GM12878 (cell line): Measurements from ENCODE around the gene TASOR. TPM values are rescaled to one million over a fixed set of nuclear protein-coding genes. Genes with fewer than 3 reads are reported as not detected.

Experiments used
- ATAC-seq: fragments of 200-7000 bp; cut with Tn5 transposase; 3 replicates; pipeline ENCODE4 v1.9.1; 2020; ENCODE audit warnings: mild to moderate bottlenecking, moderate library complexity
- Bru-seq: library from RNA; stranded (reverse); fragments of 400-500 nt; gene quantifications from one replicate; lab custom pipeline; 2021; lab: Mats Ljungman, UMichigan
- BruChase-seq, 2 experiments: library from RNA; stranded (reverse); fragments of 400-500 nt; gene quantifications; one replicate each; lab custom pipeline; 2021; lab: Mats Ljungman, UMichigan
- BruUV-seq: library from RNA; stranded (reverse); fragments of 400-500 nt; replicated peaks from 2 replicates; lab custom pipeline; 2021; lab: Mats Ljungman, UMichigan
- CTCF ChIA-PET: fragments of 300-600 bp; sonication (Branson Sonifier 250); formaldehyde crosslinking; extraction: SDS; loops from one replicate; lab custom pipeline; 2021; ENCODE audit warnings: inconsistent platforms; lab: Yijun Ruan, JAX
- POLR2A ChIA-PET: fragments of 350-600 bp; formaldehyde crosslinking; extraction: SDS; loops from one replicate; lab custom pipeline; 2021; ENCODE audit warnings: inconsistent platforms; lab: Charles Lee
- RAD21 ChIA-PET: fragments of 300-600 bp; sonication (Branson Sonifier 250); formaldehyde crosslinking; loops from one replicate; lab custom pipeline; 2023; ENCODE audit warnings: antibody characterized with exemption; ENCODE audit not compliant: unreplicated experiment; lab: Charles Lee
- SMC1A ChIA-PET: fragments of 300-600 bp; sonication (Branson Sonifier 250); formaldehyde crosslinking; loops from one replicate; lab custom pipeline; 2023; ENCODE audit not compliant: unreplicated experiment, uncharacterized antibody; lab: Charles Lee
- DNase-seq: peaks from one replicate; pipeline ENCODE4 v3.0.0-alpha.2; 2011; ENCODE audit warnings: low read depth, low spot score
- FAIRE-seq: peaks from 3 replicates; lab custom pipeline; 2011; peaks lifted over from hg19 to GRCh38; lab: Jason Lieb, UNC
- H2AFZ ChIP-seq: 2 replicates; pipeline ENCODE4 v1.6.0; 2011; ENCODE audit warnings: low read depth, low read length, control low read depth; ENCODE audit not compliant: control insufficient read depth
- H3K27ac ChIP-seq: 2 replicates; pipeline ENCODE4 v1.5.1; 2011; ENCODE audit warnings: control low read depth; ENCODE audit not compliant: control insufficient read depth, insufficient read depth
- H3K27me3 ChIP-seq, 2 experiments: replicated peaks in 1 of 2; 2 replicates each; pipeline versions ENCODE4 v1.6.0 to v1.6.1; 2011; ENCODE audit warnings: low read length in 1 of 2; ENCODE audit not compliant: control insufficient read depth in 2 of 2, insufficient read depth in 2 of 2
- H3K36me3 ChIP-seq, 2 experiments: 2 replicates each; pipeline ENCODE4 v1.5.1; 2011; ENCODE audit warnings: low read length in 1 of 2; ENCODE audit not compliant: control insufficient read depth in 2 of 2, insufficient read depth in 2 of 2
- H3K4me1 ChIP-seq: 2 replicates; pipeline ENCODE4 v1.6.1; 2011; ENCODE audit warnings: mild to moderate bottlenecking, low read length, moderate library complexity, mixed read lengths; ENCODE audit not compliant: control insufficient read depth, insufficient read depth
- H3K4me2 ChIP-seq: 2 replicates; pipeline ENCODE4 v1.6.0; 2011; ENCODE audit warnings: control low read depth; ENCODE audit not compliant: control insufficient read depth, insufficient read depth
- H3K4me3 ChIP-seq: fragments of 200-600 bp; sonication (generic); 2 replicates; pipeline ENCODE4 v1.5.1; 2016
- H3K79me2 ChIP-seq: 2 replicates; pipeline ENCODE4 v1.6.0; 2011; ENCODE audit warnings: low read length; ENCODE audit not compliant: control insufficient read depth, insufficient read depth
- H3K9ac ChIP-seq: 2 replicates; pipeline ENCODE4 v1.8.0; 2011; ENCODE audit warnings: low read length, control low read depth, mixed read lengths; ENCODE audit not compliant: control insufficient read depth, insufficient read depth
- H3K9me3 ChIP-seq: replicated peaks from 3 replicates; pipeline ENCODE4 v1.5.1; 2011; ENCODE audit warnings: mild to moderate bottlenecking, low read length; ENCODE audit not compliant: control insufficient read depth, insufficient read depth
- H4K20me1 ChIP-seq: 2 replicates; pipeline ENCODE4 v1.6.0; 2011; ENCODE audit not compliant: control insufficient read depth, insufficient read depth
- CREB1 ChIP-seq: IDR thresholded peaks from 2 replicates; pipeline ENCODE4 v1.6.1; 2012; ENCODE audit warnings: low read depth, mild to moderate bottlenecking, inconsistent platforms
- GATAD2B ChIP-seq: fragments of 450-650 bp; conservative IDR thresholded peaks from 2 replicates; pipeline ENCODE4 v1.6.1; 2017; ENCODE audit warnings: low read depth, mild to moderate bottlenecking, moderate library complexity
- HDAC6 ChIP-seq: fragments of 200-600 bp; sonication (generic); IDR thresholded peaks from one replicate; pipeline ENCODE4 v1.8.0; 2017; ENCODE audit warnings: antibody characterized with exemption; ENCODE audit not compliant: unreplicated experiment
- SPI1 ChIP-seq: IDR thresholded peaks from 2 replicates; pipeline ENCODE4 v1.6.1; 2011; ENCODE audit warnings: low read depth, mild to moderate bottlenecking, low read length, moderate library complexity, borderline replicate concordance; ENCODE audit not compliant: insufficient read depth
- SREBF2 ChIP-seq: IDR thresholded peaks from 2 replicates; pipeline ENCODE4 v1.6.1; 2012; ENCODE audit warnings: mild to moderate bottlenecking, low read length
- SUPT20H ChIP-seq: IDR thresholded peaks from 2 replicates; pipeline ENCODE4 v1.6.1; 2011; ENCODE audit warnings: low read depth, mild to moderate bottlenecking, low read length, moderate library complexity, borderline replicate concordance; ENCODE audit not compliant: control insufficient read depth
- TCF12 ChIP-seq: IDR thresholded peaks from 2 replicates; pipeline ENCODE4 v1.6.1; 2011; ENCODE audit warnings: low read depth, mild to moderate bottlenecking, low read length
- ZSCAN29 ChIP-seq: fragments of 450-650 bp; IDR thresholded peaks from 2 replicates; pipeline ENCODE4 v1.6.1; 2017; ENCODE audit warnings: mild to moderate bottlenecking, moderate library complexity
- WGBS: methylation state at CpG from one replicate; pipeline ENCODE4 v1.1.6; 2016; ENCODE audit warnings: low lambda C conversion rate; ENCODE audit not compliant: insufficient replicate concordance, insufficient coverage; ENCODE audit errors: missing lambda C conversion rate; 5-methylcytosine and 5-hydroxymethylcytosine counted together
- in situ Hi-C: fragments of 300-500 bp; cut with MboI; formaldehyde crosslinking; loops from 9 replicates; pipeline ENCODE4 v1.14.3; 2018; ENCODE audit warnings: mixed read lengths
- intact Hi-C: fragments of 100-400 bp; cut with micrococcal nuclease; formaldehyde crosslinking; loops from one replicate; pipeline ENCODE4 v1.14.2; 2022; ENCODE audit not compliant: unreplicated experiment
- long read RNA-seq, 2 experiments: library from polyadenylated mRNA; unstranded; transcript quantifications; one replicate each; pipeline ENCODE4 v2.0.0, GENCODE V29; 2019 to 2020
- polyA minus RNA-seq, 3 experiments: library from RNA; depleted of rRNA, polyadenylated mRNA; stranded (reverse); fragments of >200 nt; gene quantifications; 2 replicates each; pipeline ENCODE4 v1.2.3, GENCODE V29; 2011
- polyA plus RNA-seq, 11 experiments: library from polyadenylated mRNA; depleted of rRNA in 4 of 11; unstranded in 6 of 11; stranded (reverse) in 5 of 11; fragments of >200 nt; fragmentation: Nextera tagmentation in 4 of 11; fragmentation: Illumina TruSeq in 1 of 11; extraction: Ambion mirVana in 4 of 11; extraction: Trizol in 1 of 11; gene quantifications; 1 replicate in 1 of 11; 2 replicates in 10 of 11; pipeline versions ENCODE4 v1.2.1 to v1.2.3, GENCODE V29; 2011 to 2016; ENCODE audit warnings: inconsistent platforms in 2 of 11, missing spikeins in 2 of 11, low read depth in 1 of 11
- total RNA-seq, 4 experiments: library from RNA; depleted of rRNA in 3 of 4; stranded (reverse); fragments of >200 nt in 3 of 4; fragmentation: Illumina TruSeq in 1 of 4; extraction: Trizol in 1 of 4; gene quantifications; 2 replicates each; pipeline versions ENCODE4 v1.2.1 to v1.2.3, GENCODE V29; 2013 to 2021
- TF ChIP-seq, protein P1 (sequence below): fragments of 450-650 bp; IDR thresholded peaks from 2 replicates; pipeline ENCODE4 v1.6.1; 2017; ENCODE audit warnings: antibody characterized with exemption, mild to moderate bottlenecking, moderate library complexity
- TF ChIP-seq, protein P2 (sequence below): IDR thresholded peaks from 2 replicates; pipeline ENCODE4 v1.6.1; 2012; ENCODE audit warnings: low read depth, low read length, improper control_type of control experiment

Gene TASOR, protein sequence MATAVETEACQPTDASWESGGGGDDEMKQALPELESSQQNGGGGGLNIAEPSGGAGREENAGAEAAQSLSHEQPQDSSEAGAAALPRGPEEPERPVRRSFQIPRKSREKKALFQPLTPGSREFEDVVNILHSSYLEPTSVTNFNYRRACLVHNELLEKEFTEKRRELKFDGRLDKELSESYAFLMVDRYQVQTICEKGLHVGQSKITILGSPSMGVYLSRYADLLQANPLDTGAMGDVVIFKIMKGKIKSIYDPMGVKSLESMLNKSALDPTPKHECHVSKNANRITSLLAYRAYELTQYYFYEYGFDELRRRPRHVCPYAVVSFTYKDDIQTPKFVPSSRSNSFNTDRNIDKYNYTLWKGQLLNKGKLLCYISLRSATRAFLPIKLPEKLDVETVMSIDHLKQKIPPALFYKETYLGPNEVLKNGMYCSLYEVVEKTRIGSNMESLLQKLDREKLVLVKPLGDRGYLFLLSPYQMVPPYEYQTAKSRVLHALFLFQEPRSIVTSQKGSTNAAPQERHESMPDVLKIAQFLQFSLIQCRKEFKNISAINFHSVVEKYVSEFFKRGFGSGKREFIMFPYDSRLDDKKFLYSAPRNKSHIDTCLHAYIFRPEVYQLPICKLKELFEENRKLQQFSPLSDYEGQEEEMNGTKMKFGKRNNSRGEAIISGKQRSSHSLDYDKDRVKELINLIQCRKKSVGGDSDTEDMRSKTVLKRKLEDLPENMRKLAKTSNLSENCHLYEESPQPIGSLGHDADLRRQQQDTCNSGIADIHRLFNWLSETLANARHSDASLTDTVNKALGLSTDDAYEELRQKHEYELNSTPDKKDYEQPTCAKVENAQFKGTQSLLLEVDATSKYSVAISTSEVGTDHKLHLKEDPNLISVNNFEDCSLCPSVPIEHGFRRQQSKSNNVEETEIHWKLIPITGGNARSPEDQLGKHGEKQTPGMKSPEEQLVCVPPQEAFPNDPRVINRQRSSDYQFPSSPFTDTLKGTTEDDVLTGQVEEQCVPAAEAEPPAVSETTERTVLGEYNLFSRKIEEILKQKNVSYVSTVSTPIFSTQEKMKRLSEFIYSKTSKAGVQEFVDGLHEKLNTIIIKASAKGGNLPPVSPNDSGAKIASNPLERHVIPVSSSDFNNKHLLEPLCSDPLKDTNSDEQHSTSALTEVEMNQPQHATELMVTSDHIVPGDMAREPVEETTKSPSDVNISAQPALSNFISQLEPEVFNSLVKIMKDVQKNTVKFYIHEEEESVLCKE (N-terminal part only)
- 120 and 130 TPM in 2 replicates for total RNA-seq (2013; cell fraction: nucleolus; rRNA removed)
- 59.2 and 66.6 TPM in 2 replicates for total RNA-seq (2014; rRNA removed)
- 95.1 and 106 TPM in 2 replicates for total RNA-seq (2014; rRNA removed; fragmentation: Illumina TruSeq; extraction: Trizol)
- total RNA-seq (2021), result 53.7 and 54.5 TPM in 2 replicates
- 38.7 TPM for polyA plus RNA-seq (2011; ENCODE audit: low read depth)
- polyA plus RNA-seq (2011; rRNA removed), result 70.3 and 123 TPM in 2 replicates
- polyA plus RNA-seq (2011; cell fraction: cytosol; rRNA removed), result 24.3 and 26.6 TPM in 2 replicates
- 37.5 and 38.6 TPM in 2 replicates for polyA plus RNA-seq (2011; cell fraction: nucleus; rRNA removed)
- polyA plus RNA-seq (2012), result 34.3 and 47.3 TPM in 2 replicates
- 78.2 and 109 TPM in 2 replicates for polyA plus RNA-seq (2014; fragmentation: Illumina TruSeq; extraction: Trizol)
- polyA plus RNA-seq (2014; fragmentation: Nextera tagmentation; extraction: Ambion mirVana), result 10 to 100 TPM; 29.6 to 30.5 TPM
- 36.0 and 51.5 TPM in 2 replicates for polyA plus RNA-seq (2014; rRNA removed)
- polyA plus RNA-seq (2016; fragmentation: Nextera tagmentation; extraction: Ambion mirVana), result 10 to 100 TPM; 32.9 to 33.0 TPM
- 67.7 and 78.0 TPM in 2 replicates for polyA minus RNA-seq (2011; rRNA and poly(A)+ RNA removed)
- polyA minus RNA-seq (2011; cell fraction: cytosol; rRNA and poly(A)+ RNA removed), result 32.5 and 35.0 TPM in 2 replicates
- 25.5 and 43.7 TPM in 2 replicates for polyA minus RNA-seq (2011; cell fraction: nucleus; rRNA and poly(A)+ RNA removed)
- percentile 85 among the genes with signal in this experiment for Bru-seq, nascent RNA
- percentile 88 among the genes with signal in this experiment for BruChase-seq, experiment 1, labeled RNA remaining after a 6-hour chase
- BruChase-seq, experiment 2, labeled RNA remaining after a 2-hour chase, result percentile 88 among the genes with signal in this experiment
- long read RNA-seq, experiment 1, partial matches to known transcripts, result 1 of 1 reads
- long read RNA-seq, experiment 1, other reads (novel, unspliced or antisense), result 0 of 1 reads
- long read RNA-seq, experiment 2, full-length matches to known transcripts, result 2 of 32 reads
- long read RNA-seq, experiment 2, partial matches to known transcripts, result 17 of 32 reads
- long read RNA-seq, experiment 2, other reads (novel, unspliced or antisense), result 13 of 32 reads

DNA sequence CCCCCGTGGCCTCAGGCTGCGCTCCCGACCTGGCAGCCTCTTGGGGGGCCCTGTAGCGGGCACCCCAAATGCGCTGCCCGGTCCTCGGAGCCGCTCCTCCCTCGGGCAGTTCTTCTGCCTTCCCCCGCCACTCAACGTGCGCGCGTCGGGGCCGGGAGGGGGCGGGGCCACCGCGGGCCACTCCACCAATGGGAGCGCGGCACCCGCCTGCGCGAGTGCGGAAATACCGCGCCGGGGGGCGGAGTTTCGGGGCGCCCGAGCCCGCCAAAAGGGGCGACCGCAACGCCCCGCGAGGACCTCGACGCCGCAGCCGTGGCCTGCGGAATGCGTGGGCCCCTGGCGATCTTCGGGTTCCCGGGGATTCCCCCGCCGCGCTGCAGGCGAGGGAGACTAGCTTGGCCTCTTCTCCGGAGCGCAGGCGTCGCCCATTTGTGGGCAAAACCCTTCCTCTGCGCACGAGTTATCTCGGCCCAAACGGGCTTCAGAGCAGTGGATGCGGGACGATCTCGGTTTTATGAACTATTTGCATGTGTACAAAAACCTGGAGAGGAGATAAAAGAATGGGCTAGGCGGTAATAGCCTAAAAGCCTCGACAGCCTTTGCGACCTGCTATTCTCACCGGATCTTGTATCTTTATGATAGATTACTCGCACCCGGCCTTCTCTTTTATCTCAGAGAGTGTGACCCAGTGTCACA lies at the start of gene TASOR:
Gene TASOR (minus strand): TSS at position 144 of the 696 bp plus-strand sequence. CDS start 259 bp downstream, outside the sequence.
- WGBS, result 25% methylated on average over 61 of the region's 68 CpGs
- TF ChIP-seq, protein P1, sequence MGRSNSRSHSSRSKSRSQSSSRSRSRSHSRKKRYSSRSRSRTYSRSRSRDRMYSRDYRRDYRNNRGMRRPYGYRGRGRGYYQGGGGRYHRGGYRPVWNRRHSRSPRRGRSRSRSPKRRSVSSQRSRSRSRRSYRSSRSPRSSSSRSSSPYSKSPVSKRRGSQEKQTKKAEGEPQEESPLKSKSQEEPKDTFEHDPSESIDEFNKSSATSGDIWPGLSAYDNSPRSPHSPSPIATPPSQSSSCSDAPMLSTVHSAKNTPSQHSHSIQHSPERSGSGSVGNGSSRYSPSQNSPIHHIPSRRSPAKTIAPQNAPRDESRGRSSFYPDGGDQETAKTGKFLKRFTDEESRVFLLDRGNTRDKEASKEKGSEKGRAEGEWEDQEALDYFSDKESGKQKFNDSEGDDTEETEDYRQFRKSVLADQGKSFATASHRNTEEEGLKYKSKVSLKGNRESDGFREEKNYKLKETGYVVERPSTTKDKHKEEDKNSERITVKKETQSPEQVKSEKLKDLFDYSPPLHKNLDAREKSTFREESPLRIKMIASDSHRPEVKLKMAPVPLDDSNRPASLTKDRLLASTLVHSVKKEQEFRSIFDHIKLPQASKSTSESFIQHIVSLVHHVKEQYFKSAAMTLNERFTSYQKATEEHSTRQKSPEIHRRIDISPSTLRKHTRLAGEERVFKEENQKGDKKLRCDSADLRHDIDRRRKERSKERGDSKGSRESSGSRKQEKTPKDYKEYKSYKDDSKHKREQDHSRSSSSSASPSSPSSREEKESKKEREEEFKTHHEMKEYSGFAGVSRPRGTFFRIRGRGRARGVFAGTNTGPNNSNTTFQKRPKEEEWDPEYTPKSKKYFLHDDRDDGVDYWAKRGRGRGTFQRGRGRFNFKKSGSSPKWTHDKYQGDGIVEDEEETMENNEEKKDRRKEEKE, result no peak
- TF ChIP-seq ZSCAN29 (no peak), TCF12 (0 out of 2 replicates have a peak, but pooled peaks have one; percentile 5), SPI1 (no peak), SUPT20H (no peak), CREB1 (peak; percentile 41; the same call in 1 of the 2 replicates), HDAC6 (no peak), GATAD2B (peak; percentile 83), SREBF2 (no peak)
- TF ChIP-seq, protein P2, sequence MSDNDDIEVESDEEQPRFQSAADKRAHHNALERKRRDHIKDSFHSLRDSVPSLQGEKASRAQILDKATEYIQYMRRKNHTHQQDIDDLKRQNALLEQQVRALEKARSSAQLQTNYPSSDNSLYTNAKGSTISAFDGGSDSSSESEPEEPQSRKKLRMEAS, result peak; percentile 98

More for the DNA sequence above, at the start of gene TASOR:
- SMC1A ChIA-PET, result interaction anchor here (1.0 to 1.6 kb wide), 3 partner anchors 11 to 117 kb away, joined by 3 to 6 read pairs (median 3); no protein-coding TSS in a partner anchor
- H2AFZ ChIP-seq, result peak within 1 kb of the TSS; percentile 78
- peak within 1 kb of the TSS; percentile 76 for H3K4me2 ChIP-seq
- ATAC-seq (peak; percentile 92), FAIRE-seq (no peak), DNase-seq (no peak)
- CTCF ChIA-PET, result interaction anchor here (1.7 to 2.1 kb wide), 2 partner anchors 21 to 116 kb away, joined by 5 to 15 read pairs; no protein-coding TSS in a partner anchor
- H3K27ac ChIP-seq, result peak within 1 kb of the TSS; percentile 98
- intact Hi-C loops (loop anchor here (2.0 kb wide), 1 partner anchor 126 kb away; the partner anchor contains the start of gene CCDC66), in situ Hi-C loops (no loop called here)
- H3K4me1 ChIP-seq, result peaks cover 9% of the 10 kb centered on the region
- H3K4me3 ChIP-seq, result peak within 1 kb of the TSS; percentile 94
- H3K9me3 ChIP-seq, result peaks cover 2% of the 10 kb centered on the region; the same call in 1 of the 3 replicates
- no peaks in the 10 kb centered on the region for H4K20me1 ChIP-seq
- H3K79me2 ChIP-seq, result peaks cover 46% of the 10 kb centered on the region
- RAD21 ChIA-PET, result interaction anchor here (1.2 to 1.7 kb wide), 6 partner anchors 10 to 305 kb away, joined by 3 to 20 read pairs (median 6); partner anchors contain the start of gene ARHGEF3
- H3K9ac ChIP-seq, result peak within 1 kb of the TSS; percentile 99
- no TSS peak for BruUV-seq
- no peaks in the 10 kb centered on the region for H3K27me3 ChIP-seq
- H3K36me3 ChIP-seq, result peaks cover 0 to 3% of the 10 kb centered on the region in 2 experiments; a peak in 1 of 4 replicates
- POLR2A ChIA-PET, result interaction anchor here (0.5 to 1.7 kb wide), 13 partner anchors 10 to 388 kb away, joined by 3 to 15 read pairs (median 4); no protein-coding TSS in a partner anchor
